Colonic mucosa (tissue), 4 donors: ENCODE data around the gene MRPL58. TPM values are rescaled to one million over a fixed set of nuclear protein-coding genes. Genes with fewer than 3 reads are reported as not detected.
"Not testable (repeated sequence)": the region's sequence is repeated elsewhere in the genome, so short reads cannot be mapped to it uniquely, and the experiment has no call there.

Source experiments
- DNase-seq: peaks from one replicate; pipeline ENCODE4 v3.0.0-alpha.2; 2020
- H3K27ac ChIP-seq: fragments of 200-600 bp; one replicate; pipeline ENCODE4 v1.8.0; 2021
- H3K27me3 ChIP-seq: fragments of 200-600 bp; one replicate; pipeline ENCODE4 v1.8.0; 2021
- H3K36me3 ChIP-seq: fragments of 200-600 bp; one replicate; pipeline ENCODE4 v1.8.0; 2021
- H3K4me1 ChIP-seq: fragments of 200-600 bp; one replicate; pipeline ENCODE4 v1.8.0; 2021; ENCODE audit warnings: mild to moderate bottlenecking
- H3K4me3 ChIP-seq: fragments of 200-600 bp; one replicate; pipeline ENCODE4 v1.8.0; 2021
- H3K9ac ChIP-seq, 2 donors: one replicate each; pipeline ENCODE4 v1.7.0; 2013; ENCODE audit warnings: control low read depth in 2 of 2, low read depth in 2 of 2, low read length in 2 of 2
- H3K9me3 ChIP-seq: fragments of 200-600 bp; one replicate; pipeline ENCODE4 v1.8.0; 2021
- intact Hi-C: fragments of 100-400 bp; cut with DNase I; formaldehyde crosslinking; loops from one replicate; pipeline ENCODE4 v1.14.1; 2022
- total RNA-seq, 2 donors: library from RNA; stranded (reverse); fragmentation: NEBNext Ultra II Directional in 1 of 2; extraction: Animal tissue kit (Norgen Biotek cat#: 25700) in 1 of 2; gene quantifications; one replicate each; pipeline ENCODE4 v1.2.1, GENCODE V29; 2021
- TF ChIP-seq, protein P1 (sequence below): fragments of 200-600 bp; IDR thresholded peaks from one replicate; pipeline ENCODE4 v1.8.0; 2022; ENCODE audit warnings: antibody characterized with exemption, mild to moderate bottlenecking
- donor health status: healthy.
- donor health status: DM: no; HTN: no; CAD: no.
- donor health status: DM: no; HTN: no; CAD: no.

The MRPL58 gene
- total RNA-seq, 2 donors from 2014 or later, result 27.2 to 50.1 TPM

- Histone ChIP-seq H3K27ac (no peak overlapping the region), H3K4me3 (no peak overlapping the region), H3K36me3 (peaks cover 21% of the 10 kb centered on the region), H3K27me3 (no peaks in the 10 kb centered on the region), H3K9ac (no peak overlapping the region), H3K4me1 (no peaks in the 10 kb centered on the region), H3K9me3 (no peaks in the 10 kb centered on the region)
- intact Hi-C loops, result no loop called here
- no peak for DNase-seq
- TF ChIP-seq, protein P1, sequence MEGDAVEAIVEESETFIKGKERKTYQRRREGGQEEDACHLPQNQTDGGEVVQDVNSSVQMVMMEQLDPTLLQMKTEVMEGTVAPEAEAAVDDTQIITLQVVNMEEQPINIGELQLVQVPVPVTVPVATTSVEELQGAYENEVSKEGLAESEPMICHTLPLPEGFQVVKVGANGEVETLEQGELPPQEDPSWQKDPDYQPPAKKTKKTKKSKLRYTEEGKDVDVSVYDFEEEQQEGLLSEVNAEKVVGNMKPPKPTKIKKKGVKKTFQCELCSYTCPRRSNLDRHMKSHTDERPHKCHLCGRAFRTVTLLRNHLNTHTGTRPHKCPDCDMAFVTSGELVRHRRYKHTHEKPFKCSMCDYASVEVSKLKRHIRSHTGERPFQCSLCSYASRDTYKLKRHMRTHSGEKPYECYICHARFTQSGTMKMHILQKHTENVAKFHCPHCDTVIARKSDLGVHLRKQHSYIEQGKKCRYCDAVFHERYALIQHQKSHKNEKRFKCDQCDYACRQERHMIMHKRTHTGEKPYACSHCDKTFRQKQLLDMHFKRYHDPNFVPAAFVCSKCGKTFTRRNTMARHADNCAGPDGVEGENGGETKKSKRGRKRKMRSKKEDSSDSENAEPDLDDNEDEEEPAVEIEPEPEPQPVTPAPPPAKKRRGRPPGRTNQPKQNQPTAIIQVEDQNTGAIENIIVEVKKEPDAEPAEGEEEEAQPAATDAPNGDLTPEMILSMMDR, result no peak
Measured at GRCh38 chr17:75041656-75042280, 29.3 kb downstream of the MRPL58 start.

DNA sequence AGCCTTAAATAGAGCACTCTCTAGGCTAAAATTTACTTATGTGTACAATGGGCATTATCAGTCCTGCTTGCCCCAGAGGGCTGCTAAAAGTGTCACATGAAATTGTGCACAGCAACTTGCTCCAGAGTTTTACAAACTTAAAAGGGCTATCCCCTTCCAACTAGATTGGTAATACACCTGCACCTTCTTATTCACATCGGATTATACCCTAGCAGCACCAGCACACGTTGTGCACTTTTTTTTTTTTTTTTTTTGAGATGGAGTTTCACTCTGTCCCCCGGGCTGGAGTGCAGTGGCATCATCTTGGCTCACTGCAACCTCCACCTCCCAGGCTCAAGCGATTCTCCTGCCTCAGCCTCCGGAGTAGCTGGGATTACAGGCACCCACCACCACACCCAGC lies 31.3 kb downstream of the MRPL58 start:
- H3K27me3 ChIP-seq, H3K27ac ChIP-seq, H3K9me3 ChIP-seq, H3K4me1 ChIP-seq, H3K9ac ChIP-seq, DNase-seq, H3K4me3 ChIP-seq, intact Hi-C loops: not testable (repeated sequence)
- peaks cover 15% of the 10 kb centered on the region for H3K36me3 ChIP-seq

- Histone ChIP-seq H3K4me1 (no peaks in the 10 kb centered on the region), H3K27ac (no peak overlapping the region), H3K9ac (no peak overlapping the region), H3K9me3 (no peaks in the 10 kb centered on the region), H3K4me3 (no peak overlapping the region), H3K27me3 (no peaks in the 10 kb centered on the region), H3K36me3 (peaks cover 9% of the 10 kb centered on the region)
- TF ChIP-seq, protein P1, result no peak
- intact Hi-C loops, result no loop called here
- DNase-seq, result no peak
Measured at GRCh38 chr17:75044716-75045115, 32.2 kb downstream of the MRPL58 start.

GRCh38 chr17:75045946-75046406 lies 33.5 kb downstream of the MRPL58 start:
- H3K4me1 ChIP-seq, intact Hi-C loops, H3K27me3 ChIP-seq, H3K36me3 ChIP-seq, H3K9me3 ChIP-seq, DNase-seq: not testable (repeated sequence)
- H3K9ac ChIP-seq, result peak overlapping the region; percentile 95 to 98
- peak overlapping the region; percentile 95 for H3K27ac ChIP-seq
- peak overlapping the region; percentile 92 for H3K4me3 ChIP-seq

DNA sequence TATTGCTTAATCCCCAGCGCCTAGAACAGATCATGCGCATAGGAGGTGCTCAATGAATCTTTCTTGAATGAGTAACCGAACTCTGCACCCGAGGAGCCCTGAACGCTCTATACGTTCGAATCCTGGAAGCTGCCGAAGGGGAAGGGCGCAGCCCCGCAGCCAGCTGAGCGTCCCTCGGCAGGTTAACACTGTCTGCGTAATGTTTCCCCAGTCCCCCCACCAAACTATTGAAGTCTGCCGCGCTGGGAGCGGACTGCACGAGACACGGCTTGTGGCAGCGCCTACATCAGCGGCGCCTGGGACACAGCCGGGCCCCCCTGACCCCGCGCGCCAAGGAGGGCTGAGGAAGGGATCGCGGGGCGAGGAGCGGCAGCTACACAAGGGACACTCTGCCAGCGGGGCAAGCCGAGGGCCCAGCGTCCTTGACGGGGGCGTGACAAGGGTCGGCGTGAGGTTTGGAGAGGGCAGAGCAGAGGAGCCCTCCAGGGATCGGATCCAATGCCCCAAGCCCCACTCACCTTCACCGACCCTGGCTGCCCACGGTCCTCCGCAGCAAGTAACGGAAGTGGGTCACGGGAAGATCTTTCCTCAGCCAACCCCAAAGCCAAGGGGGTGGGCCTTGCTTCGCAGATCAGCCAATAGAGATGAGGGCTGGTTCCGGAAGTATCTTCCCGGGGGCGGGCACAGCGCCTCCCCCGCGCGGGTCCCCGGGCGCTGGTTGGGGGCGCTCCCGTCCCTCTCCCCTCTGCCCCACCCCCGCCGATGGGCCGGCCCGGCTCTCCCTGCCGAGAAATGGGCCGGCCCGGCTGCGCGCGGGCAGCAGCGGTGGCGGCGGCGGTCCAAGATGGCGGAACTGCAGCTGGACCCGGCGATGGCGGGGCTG lies 34.2 kb downstream of the MRPL58 start, which contains the start of the genes ATP5PD and KCTD2:
ATP5PD (minus strand) TSS at position 563 of the 883 bp plus-strand sequence. CDS start 4,319 bp downstream, outside the sequence.
KCTD2 (plus strand) TSS at position 819 of the 883 bp plus-strand sequence; CDS start at position 845, 26 bp downstream.
- H3K9me3 ChIP-seq, result no peaks in the 10 kb centered on the region
- peak; percentile 96 for DNase-seq
- peak within 1 kb of the TSS; percentile 92 for H3K4me3 ChIP-seq
- H3K27me3 ChIP-seq, result no peaks in the 10 kb centered on the region
- H3K36me3 ChIP-seq, result no peaks in the 10 kb centered on the region
- peak within 1 kb of the TSS; percentile 95 to 98 for H3K9ac ChIP-seq
- TF ChIP-seq, protein P1, result no peak
- H3K4me1 ChIP-seq, result no peaks in the 10 kb centered on the region
- intact Hi-C loops, result no loop called here
- H3K27ac ChIP-seq, result peak within 1 kb of the TSS; percentile 95

DNA sequence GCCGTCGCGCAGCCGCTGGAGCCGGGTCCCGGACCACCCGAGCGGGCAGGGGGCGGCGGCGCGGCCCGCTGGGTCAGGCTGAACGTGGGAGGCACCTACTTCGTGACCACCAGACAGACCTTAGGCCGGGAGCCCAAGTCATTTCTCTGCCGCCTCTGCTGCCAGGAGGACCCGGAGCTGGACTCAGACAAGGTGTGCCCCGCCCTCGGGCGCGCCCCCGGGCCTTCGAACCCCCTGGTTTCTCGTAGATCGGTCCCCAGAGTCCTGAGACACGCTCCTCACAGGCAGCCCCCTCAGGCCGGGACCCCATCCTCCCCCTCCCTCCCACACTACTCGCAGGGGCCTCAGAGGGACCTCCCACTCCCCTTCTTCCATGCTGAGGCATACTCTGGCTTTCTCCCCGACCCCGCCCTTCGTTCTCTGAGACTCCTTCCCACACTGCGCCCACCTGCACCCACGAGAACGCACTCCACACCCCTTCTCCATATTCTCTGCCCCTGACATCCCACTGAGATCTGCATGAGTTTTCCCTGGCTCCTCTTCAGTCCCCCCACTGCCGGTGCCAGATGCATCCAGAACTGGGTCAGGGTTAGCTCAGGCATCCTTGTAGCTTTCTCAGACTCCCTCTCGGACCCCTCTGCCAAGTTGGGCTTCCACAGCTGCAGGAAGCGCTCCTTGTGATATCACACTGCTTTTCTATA lies 35.1 kb downstream of the MRPL58 start:
- TF ChIP-seq, protein P1, result no peak
- H3K36me3 ChIP-seq, result no peaks in the 10 kb centered on the region
- no peaks in the 10 kb centered on the region for H3K9me3 ChIP-seq
- H3K4me3 ChIP-seq, result peak overlapping the region; percentile 92
- DNase-seq, result peak; percentile 50
- peak overlapping the region; percentile 86 to 89 for H3K9ac ChIP-seq
- intact Hi-C loops, result no loop called here
- no peaks in the 10 kb centered on the region for H3K4me1 ChIP-seq
- no peaks in the 10 kb centered on the region for H3K27me3 ChIP-seq
- no peak overlapping the region for H3K27ac ChIP-seq
